HG02840 (cell line): ENCODE data around the gene ANKRD45.
A peak's percentile ranks its signal among the peaks of the same experiment; 100 is the strongest.
"Not testable (repeated sequence)": the region's sequence is repeated elsewhere in the genome, so short reads cannot be mapped to it uniquely, and the experiment has no call there.

Source experiments
- ATAC-seq: cut with Tn5 transposase; IDR thresholded peaks from one replicate; pipeline ENCODE4 v1.9.1; 2021; ENCODE audit warnings: mild to moderate bottlenecking, moderate library complexity, moderate number of reproducible peaks; ENCODE audit not compliant: unreplicated experiment, low FRiP score

Gene ANKRD45

GRCh38 chr1:173646656-173647055, 23.0 kb downstream of the ANKRD45 start:
- ATAC-seq: no peak

DNA sequence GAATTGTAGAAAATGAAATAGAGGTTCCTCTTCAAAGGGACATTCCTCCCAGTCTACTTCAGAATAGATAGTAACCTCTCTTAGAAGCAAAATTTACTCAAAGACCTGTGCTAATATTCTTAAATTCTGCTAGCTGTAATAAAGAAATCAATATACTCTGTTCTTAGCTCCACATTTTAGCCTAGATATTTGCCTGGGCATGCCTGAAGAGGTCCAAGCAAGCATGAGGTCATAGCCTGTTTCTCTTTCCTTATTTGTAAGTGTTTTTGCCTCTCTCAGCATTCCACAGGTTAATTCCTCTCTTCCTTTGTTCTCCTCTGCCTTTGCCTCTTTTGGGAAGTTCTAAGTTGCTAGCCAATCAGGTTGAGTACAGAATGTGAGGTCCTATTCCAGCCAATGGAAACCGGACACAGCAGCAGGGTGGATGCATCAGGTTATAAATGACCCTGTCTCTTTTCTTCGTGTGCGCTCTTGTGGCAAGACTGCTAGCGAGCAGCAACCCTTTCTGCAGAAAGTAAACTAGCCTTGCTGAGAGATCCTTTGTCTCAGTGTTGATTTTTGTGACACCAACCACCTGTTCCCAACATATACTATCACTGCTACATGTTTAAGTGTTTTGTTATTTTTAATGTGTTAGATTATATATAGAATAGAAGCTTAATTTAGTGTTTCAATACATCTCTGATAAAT, 27.1 kb downstream of the ANKRD45 start:
- ATAC-seq: not testable (repeated sequence)

GRCh38 chr1:173639102-173639501, 30.5 kb downstream of the ANKRD45 start:
- no peak for ATAC-seq

GRCh38 chr1:173638043-173639021, 31.3 kb downstream of the ANKRD45 start:
- no peak for ATAC-seq

DNA sequence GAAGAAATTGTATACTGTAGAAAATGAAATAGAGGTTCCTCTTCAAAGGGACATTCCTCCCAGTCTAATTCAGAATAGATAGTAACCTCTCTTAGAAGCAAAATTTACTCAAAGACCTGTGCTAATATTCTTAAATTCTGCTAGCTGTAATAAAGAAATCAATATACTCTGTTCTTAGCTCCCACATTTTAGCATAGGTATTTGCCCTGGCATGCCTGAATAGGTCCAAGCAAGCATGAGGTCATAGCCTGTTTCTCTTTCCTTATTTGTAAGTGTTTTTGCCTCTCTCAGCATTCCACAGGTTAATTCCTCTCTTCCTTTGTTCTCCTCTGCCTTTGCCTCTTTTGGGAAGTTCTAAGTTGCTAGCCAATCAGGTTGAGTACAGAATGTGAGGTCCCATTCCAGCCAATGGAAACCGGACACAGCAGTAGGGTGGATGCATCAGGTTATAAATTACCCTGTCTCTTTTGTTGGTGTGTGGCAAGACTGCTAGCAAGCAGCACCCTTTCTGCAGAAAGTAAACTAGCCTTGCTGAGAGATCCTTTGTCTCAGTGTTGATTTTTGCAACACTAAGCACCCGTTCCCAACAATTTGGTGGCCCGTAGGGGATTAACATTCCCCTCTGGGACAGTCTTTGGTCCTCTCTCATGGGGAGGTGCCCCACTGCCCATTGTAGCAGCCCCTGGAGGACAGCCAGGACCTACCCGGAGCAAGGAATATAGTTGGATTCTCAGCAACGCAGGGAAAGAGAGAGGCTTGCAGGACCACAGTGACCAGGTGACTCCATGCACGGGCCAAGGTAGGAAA, 32.2 kb downstream of the ANKRD45 start:
- not testable (repeated sequence) for ATAC-seq

GRCh38 chr1:173635116-173635515, 34.5 kb downstream of the ANKRD45 start, which contains the start of gene TEX50:
Gene TEX50, plus strand, starts transcription at chr1:173635338. Its CDS starts 184 bp downstream, at chr1:173635522.
- ATAC-seq: no peak

DNA sequence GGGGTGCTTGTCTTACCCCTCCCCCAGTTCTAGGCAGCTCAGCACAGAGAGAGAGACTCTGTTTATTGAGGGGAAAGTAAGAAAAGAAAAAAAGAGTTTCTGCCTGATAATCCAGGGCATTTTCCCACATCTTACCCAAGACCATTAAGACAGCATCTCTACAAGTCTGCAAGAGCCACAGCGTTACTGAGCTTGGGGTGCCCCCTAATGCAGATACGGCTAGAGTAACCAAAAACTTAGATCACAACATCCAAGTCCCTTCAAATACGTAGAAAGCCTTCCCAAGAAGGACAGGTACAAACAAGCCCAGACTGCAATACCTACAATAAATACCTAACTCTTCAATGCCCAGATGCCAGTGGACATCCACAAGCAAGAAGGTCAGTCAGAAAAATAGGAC, 40.8 kb downstream of the ANKRD45 start:
- no peak for ATAC-seq

GRCh38 chr1:173627269-173627668, 42.4 kb downstream of the ANKRD45 start:
- ATAC-seq: no peak

DNA sequence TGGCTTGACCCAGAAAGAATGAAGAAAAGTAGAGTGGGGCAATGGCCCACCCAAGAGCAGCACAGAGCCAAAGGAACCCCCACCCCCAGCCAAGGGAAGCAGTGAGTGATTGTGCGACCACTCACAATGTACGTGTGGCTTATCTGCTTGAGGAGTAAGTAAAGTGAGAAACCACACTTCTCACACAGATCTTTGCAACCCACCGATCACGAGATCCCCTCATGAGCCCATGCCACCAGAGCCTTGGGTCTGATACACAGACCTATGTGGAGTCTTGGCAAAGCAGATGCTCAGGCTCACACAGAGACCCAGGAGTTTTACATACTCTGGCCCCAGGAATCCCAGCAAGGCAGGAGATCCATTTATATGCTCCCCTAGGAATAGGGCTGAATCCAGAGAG, 52.8 kb downstream of the ANKRD45 start:
- ATAC-seq: no peak

GRCh38 chr1:173613086-173613485, 56.6 kb downstream of the ANKRD45 start:
- not testable (repeated sequence) for ATAC-seq

- no peak for ATAC-seq
These were observed 61.0 kb downstream of the ANKRD45 start for GRCh38 chr1:173608503-173609216.

DNA sequence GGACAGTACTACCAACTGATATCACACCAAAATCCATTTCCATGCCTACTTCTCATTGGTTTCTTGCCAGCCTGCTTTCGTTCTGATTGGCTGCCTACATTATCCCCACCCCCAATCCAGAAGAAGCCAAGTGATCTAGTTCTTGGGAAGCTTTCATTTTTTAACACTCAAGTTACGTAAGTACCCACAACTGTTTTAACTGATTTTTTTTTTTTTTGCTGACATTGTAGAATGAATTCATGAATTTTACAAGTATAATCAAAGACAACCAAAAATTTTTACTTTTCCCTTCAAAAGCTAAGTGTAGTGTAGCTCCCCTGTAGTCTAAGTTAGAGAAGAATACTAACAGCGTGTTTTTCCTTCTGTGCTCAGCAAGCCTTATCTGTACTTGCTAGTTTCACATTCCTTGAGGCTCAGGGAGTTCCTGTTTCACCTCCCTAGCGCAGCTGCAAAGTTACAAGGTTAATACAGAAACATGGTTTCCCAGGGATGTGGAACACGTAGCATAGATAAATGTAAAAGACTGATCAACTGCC, 66.5 kb downstream of the ANKRD45 start, which contains the start of gene SLC9C2:
TSS of gene SLC9C2 (minus strand) at position 17 of the 536 bp plus-strand sequence. CDS start 1,296 bp downstream, outside the sequence.
- no peak for ATAC-seq

GRCh38 chr1:173601588-173601987, 68.1 kb downstream of the ANKRD45 start:
- peak; percentile 68 for ATAC-seq

DNA sequence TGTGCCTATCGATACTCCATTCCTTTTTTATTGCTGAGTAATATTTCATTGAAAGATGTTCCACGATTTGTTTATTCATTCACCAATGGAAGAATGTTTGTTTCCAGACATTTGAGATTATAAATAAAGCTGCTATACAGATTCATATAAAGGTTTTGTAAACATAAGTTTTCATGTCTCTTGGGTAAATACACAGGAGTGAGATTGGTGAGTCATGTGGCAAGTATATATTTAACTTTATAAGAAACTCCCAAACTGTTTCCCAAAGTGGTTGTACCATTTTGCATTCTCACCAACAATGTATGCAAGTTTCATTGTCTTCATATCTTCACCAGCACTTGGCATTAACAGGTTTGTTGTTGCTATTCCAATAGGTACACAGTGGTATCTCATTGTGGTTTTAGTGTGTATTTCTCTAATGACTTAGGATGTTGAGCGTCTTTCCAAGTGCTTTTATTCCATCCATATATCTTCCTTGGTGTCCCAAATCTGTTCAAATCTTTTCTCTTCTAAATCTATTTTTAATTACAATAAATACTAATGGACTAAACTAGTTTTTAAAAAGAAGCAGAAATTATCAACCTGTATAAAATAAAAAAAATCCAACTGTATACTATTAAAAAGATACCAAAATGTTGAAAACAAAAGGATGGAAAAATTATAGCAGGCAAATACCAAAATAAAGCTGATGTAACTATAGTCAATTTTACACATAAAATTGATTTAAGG, 73.4 kb downstream of the ANKRD45 start:
- no peak for ATAC-seq

GRCh38 chr1:173591138-173591537, 78.5 kb downstream of the ANKRD45 start:
- not testable (repeated sequence) for ATAC-seq

GRCh38 chr1:173590557-173590956, 79.1 kb downstream of the ANKRD45 start:
- ATAC-seq: no peak

DNA sequence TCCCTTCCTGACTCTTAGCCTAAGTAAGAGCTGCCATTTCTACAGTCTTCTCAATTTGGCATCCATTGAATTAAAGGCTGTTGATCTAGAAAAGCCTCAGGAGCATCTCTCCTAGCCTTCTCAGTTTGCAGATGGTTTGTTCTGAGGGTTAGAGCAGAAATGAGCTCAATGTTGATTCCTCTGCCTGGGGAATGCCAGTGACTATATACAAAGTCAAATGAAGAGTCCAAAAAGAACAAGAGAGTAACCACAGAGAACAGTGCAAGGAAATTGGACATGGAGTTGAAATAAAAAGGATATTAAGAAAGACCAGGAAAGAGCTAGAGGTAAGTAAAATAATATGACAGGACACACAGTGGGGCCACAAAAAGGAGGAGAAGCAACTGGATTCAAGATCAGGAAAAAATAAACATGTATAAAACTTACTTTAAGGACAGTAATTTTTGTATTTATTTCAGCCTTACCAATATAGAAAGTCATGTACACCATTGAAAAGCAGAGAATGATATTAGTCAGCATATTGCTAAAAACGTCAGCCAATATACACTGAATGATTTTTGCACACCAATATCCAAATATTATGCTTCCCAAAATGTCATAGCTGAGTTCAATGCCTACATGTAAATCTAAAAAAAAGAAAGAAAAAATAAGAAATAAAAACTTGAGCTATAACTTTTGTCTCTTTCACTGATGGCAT, 88.1 kb downstream of the ANKRD45 start:
- ATAC-seq: no peak

- no peak for ATAC-seq
These were observed 89.0 kb downstream of the ANKRD45 start for GRCh38 chr1:173580658-173581057.
